Calu3 (cell line): Measurements from ENCODE around the gene GORAB. TPM values are rescaled to one million over a fixed set of nuclear protein-coding genes. Genes with fewer than 3 reads are reported as not detected.

Source experiments
- BruUV-seq: library from RNA; stranded (reverse); fragments of 400-500 nt; replicated peaks from 2 replicates; lab custom pipeline; 2021; lab: Mats Ljungman, UMichigan
- CTCF ChIA-PET: fragments of 300-600 bp; sonication (Branson Sonifier 250); formaldehyde crosslinking; loops from one replicate; lab custom pipeline; 2022; ENCODE audit warnings: antibody characterized with exemption; lab: Charles Lee
- DNase-seq: peaks from one replicate; pipeline ENCODE4 v3.0.0; 2022
- H3K27ac Mint-ChIP-seq: one replicate; pipeline ENCODE4 v1.8.0; 2022; ENCODE audit warnings: mixed read lengths; ENCODE audit not compliant: unreplicated experiment
- H3K27me3 Mint-ChIP-seq: one replicate; pipeline ENCODE4 v1.8.0; 2022; ENCODE audit warnings: mixed read lengths; ENCODE audit not compliant: unreplicated experiment
- H3K36me3 Mint-ChIP-seq: one replicate; pipeline ENCODE4 v1.8.0; 2022; ENCODE audit warnings: mild to moderate bottlenecking, moderate library complexity, mixed read lengths; ENCODE audit not compliant: insufficient read depth, unreplicated experiment
- H3K4me1 Mint-ChIP-seq: one replicate; pipeline ENCODE4 v1.8.0; 2022; ENCODE audit warnings: mild to moderate bottlenecking, low read depth, mixed read lengths; ENCODE audit not compliant: unreplicated experiment
- H3K4me3 Mint-ChIP-seq: one replicate; pipeline ENCODE4 v1.8.0; 2022; ENCODE audit warnings: mild to moderate bottlenecking, low read depth, moderate library complexity, mixed read lengths; ENCODE audit not compliant: unreplicated experiment
- H3K9me3 Mint-ChIP-seq: one replicate; pipeline ENCODE4 v1.8.0; 2022; ENCODE audit warnings: low read depth, mixed read lengths; ENCODE audit not compliant: unreplicated experiment
- intact Hi-C: fragments of 100-400 bp; cut with micrococcal nuclease; formaldehyde crosslinking; loops from one replicate; pipeline ENCODE4 v1.10.0; 2022; ENCODE audit not compliant: unreplicated experiment
- total RNA-seq: library from RNA; stranded (reverse); gene quantifications from 2 replicates; pipeline ENCODE4 v1.2.3, GENCODE V29; 2022
- TF ChIP-seq, protein P1 (sequence below): fragments of 200-600 bp; IDR thresholded peaks from one replicate; pipeline ENCODE4 v1.8.0; 2022; ENCODE audit warnings: antibody characterized with exemption; ENCODE audit not compliant: unreplicated experiment

Gene GORAB
- total RNA-seq, 1 experiment from 2014 or later: 20.5 TPM

DNA sequence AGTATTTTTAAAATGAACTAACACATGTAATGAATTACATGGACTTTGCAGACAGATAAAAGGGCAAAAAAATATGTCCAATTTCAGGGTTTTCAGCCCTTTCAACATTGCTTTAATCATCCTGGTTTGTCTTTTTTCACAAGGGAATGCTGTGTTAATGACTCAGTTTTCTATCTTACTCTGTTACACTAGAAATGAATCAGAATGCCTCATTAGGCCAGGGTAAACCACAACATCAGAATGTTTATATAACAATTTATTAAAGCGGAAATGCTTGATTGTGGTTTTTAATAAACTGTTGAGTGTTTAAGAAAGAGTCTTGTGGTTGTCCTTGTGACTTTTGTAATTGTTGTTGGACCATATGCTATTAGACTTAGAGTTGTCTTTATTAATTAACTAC is 13.5 kb downstream of the GORAB start:
- CTCF ChIA-PET: interaction anchor here (0.7 kb wide), 1 partner anchor 296 kb away, joined by 3 read pairs; no protein-coding TSS in a partner anchor
- intact Hi-C loops: no loop called here
- Mint-ChIP-seq H3K36me3 (peaks cover 33% of the 10 kb centered on the region), H3K4me3 (no peak overlapping the region), H3K27me3 (no peaks in the 10 kb centered on the region), H3K9me3 (peaks cover 3% of the 10 kb centered on the region), H3K27ac (no peak overlapping the region), H3K4me1 (no peaks in the 10 kb centered on the region)
- TF ChIP-seq, protein P1, sequence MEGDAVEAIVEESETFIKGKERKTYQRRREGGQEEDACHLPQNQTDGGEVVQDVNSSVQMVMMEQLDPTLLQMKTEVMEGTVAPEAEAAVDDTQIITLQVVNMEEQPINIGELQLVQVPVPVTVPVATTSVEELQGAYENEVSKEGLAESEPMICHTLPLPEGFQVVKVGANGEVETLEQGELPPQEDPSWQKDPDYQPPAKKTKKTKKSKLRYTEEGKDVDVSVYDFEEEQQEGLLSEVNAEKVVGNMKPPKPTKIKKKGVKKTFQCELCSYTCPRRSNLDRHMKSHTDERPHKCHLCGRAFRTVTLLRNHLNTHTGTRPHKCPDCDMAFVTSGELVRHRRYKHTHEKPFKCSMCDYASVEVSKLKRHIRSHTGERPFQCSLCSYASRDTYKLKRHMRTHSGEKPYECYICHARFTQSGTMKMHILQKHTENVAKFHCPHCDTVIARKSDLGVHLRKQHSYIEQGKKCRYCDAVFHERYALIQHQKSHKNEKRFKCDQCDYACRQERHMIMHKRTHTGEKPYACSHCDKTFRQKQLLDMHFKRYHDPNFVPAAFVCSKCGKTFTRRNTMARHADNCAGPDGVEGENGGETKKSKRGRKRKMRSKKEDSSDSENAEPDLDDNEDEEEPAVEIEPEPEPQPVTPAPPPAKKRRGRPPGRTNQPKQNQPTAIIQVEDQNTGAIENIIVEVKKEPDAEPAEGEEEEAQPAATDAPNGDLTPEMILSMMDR: no peak
- BruUV-seq: no TSS peak
- no peak for DNase-seq

DNA sequence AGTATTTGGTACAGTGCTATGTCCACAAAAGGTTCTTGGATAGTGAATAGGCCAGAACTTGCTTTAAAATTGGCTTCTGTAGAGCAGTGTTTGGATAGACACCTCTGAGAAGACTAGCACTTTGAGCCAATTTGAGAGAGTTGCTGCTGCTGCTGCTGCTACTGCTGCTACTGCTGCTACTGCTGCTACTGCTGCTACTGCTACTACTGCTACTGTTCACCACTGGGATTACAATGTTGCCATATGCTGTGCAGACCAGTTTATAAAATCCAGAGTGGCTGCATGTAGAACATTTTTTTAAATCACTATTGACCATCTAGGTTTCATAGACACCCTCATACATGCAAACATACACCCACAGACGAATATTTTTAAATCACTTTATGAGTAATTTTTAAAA is 15.3 kb downstream of the GORAB start:
- H3K27ac Mint-ChIP-seq: no peak overlapping the region

DNA sequence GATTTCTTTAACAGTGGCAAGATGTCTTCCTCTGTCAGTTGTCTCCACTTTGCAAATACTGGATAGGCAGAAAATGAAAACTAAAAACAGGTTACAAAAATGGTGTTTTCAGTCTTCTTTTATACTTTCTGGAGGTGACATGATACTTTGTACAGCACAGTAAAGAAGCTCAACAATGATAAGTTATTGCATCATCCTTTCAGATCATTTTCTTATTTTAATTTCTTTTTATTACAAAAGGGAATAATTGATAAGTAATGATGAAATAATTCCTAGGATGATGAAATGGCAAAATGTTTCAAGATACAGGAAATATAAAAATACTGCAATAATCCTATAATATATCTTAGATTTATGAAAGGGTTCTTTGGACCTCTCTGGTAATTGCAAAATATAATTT is 16.5 kb downstream of the GORAB start:
- CTCF ChIA-PET: no interaction called here
- H3K4me3 Mint-ChIP-seq: no peak overlapping the region
- H3K27me3 Mint-ChIP-seq: no peaks in the 10 kb centered on the region
- no TSS peak for BruUV-seq
- H3K9me3 Mint-ChIP-seq: peaks cover 6% of the 10 kb centered on the region
- TF ChIP-seq, protein P1: no peak
- H3K4me1 Mint-ChIP-seq: no peaks in the 10 kb centered on the region
- no peak for DNase-seq
- intact Hi-C loops: no loop called here
- H3K27ac Mint-ChIP-seq: no peak overlapping the region
- H3K36me3 Mint-ChIP-seq: peaks cover 39% of the 10 kb centered on the region

More for the DNA sequence above, 15.3 kb downstream of the GORAB start:
- no peaks in the 10 kb centered on the region for H3K4me1 Mint-ChIP-seq
- no peak overlapping the region for H3K4me3 Mint-ChIP-seq
- no peak for DNase-seq
- BruUV-seq: no TSS peak
- intact Hi-C loops: no loop called here
- CTCF ChIA-PET: no interaction called here
- TF ChIP-seq, protein P1: no peak
- H3K36me3 Mint-ChIP-seq: peaks cover 34% of the 10 kb centered on the region
- H3K9me3 Mint-ChIP-seq: peaks cover 6% of the 10 kb centered on the region
- H3K27me3 Mint-ChIP-seq: no peaks in the 10 kb centered on the region

DNA sequence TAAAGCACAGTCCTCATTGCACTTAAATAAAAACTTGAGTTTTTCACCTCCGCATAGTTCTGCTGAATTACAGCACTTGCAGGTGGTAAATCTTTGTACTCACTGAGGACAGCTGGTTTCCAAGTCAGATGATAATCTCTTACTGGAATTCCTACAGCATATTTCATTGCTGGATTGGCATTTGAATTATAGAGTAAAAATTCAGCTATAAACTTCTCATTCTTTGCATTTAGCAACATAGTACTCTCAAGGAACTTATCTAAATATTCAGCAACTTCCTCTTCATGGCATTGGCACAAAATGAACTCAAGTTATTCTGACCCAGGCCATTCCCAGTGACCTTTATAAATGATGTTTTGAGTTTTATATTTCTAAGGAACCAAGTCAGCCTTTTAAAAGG is 23.4 kb downstream of the GORAB start:
- TF ChIP-seq, protein P1: no peak
- Mint-ChIP-seq H3K9me3 (peaks cover 13% of the 10 kb centered on the region), H3K36me3 (peaks cover 19% of the 10 kb centered on the region), H3K27ac (no peak overlapping the region), H3K4me3 (no peak overlapping the region), H3K27me3 (no peaks in the 10 kb centered on the region), H3K4me1 (no peaks in the 10 kb centered on the region)
- CTCF ChIA-PET: no interaction called here
- BruUV-seq: no TSS peak
- intact Hi-C loops: no loop called here
- DNase-seq: no peak
